Keratinocyte (primary cell): Measurements from ENCODE around the gene CCT6A. TPM values are rescaled to one million over a fixed set of nuclear protein-coding genes. Genes with fewer than 3 reads are reported as not detected.
"Not testable (repeated sequence)": the region's sequence is repeated elsewhere in the genome, so short reads cannot be mapped to it uniquely, and the experiment has no call there.

ENCODE experiments used
- DNase-seq: peaks from one replicate; pipeline ENCODE4 v3.0.0-alpha.2; 2011; ENCODE audit warnings: low read depth, missing footprints, low spot score
- FAIRE-seq: peaks from 2 replicates; lab custom pipeline; 2011; peaks lifted over from hg19 to GRCh38; lab: Jason Lieb, UNC
- H2AFZ ChIP-seq: 2 replicates; pipeline ENCODE4 v1.6.0; 2012; ENCODE audit warnings: low read length, control low read depth, inconsistent platforms; ENCODE audit not compliant: control insufficient read depth
- H3K27ac ChIP-seq: 2 replicates; pipeline ENCODE4 v1.5.1; 2011; ENCODE audit warnings: low read length; ENCODE audit not compliant: control insufficient read depth, insufficient read depth
- H3K27me3 ChIP-seq: 3 replicates; pipeline ENCODE4 v1.6.0; 2011; ENCODE audit warnings: low read length; ENCODE audit not compliant: control insufficient read depth, insufficient read depth; ENCODE audit errors: extremely low read depth
- H3K36me3 ChIP-seq, 2 experiments: 2 replicates in 1 of 2; 3 replicates in 1 of 2; pipeline ENCODE4 v1.5.1; 2011; ENCODE audit warnings: low read length in 2 of 2, mild to moderate bottlenecking in 1 of 2; ENCODE audit not compliant: control insufficient read depth in 2 of 2, insufficient read depth in 2 of 2; ENCODE audit errors: extremely low read depth in 1 of 2
- H3K4me1 ChIP-seq: 3 replicates; pipeline ENCODE4 v1.5.1; 2011; ENCODE audit warnings: low read length; ENCODE audit not compliant: control insufficient read depth, insufficient read depth; ENCODE audit errors: extremely low read depth
- H3K4me2 ChIP-seq: 3 replicates; pipeline ENCODE4 v1.6.0; 2011; ENCODE audit warnings: low read depth, low read length; ENCODE audit not compliant: control insufficient read depth, insufficient read depth; ENCODE audit errors: extremely low read depth
- H3K4me3 ChIP-seq, 3 experiments: fragments of 200-600 bp in 1 of 3; sonication (generic) in 1 of 3; 2 replicates in 2 of 3; 3 replicates in 1 of 3; pipeline ENCODE4 v1.5.1; 2011 to 2016; ENCODE audit warnings: low read length in 3 of 3, mild to moderate bottlenecking in 3 of 3, control low read depth in 2 of 3, inconsistent platforms in 1 of 3, low read depth in 1 of 3, mixed read lengths in 1 of 3, mixed run types in 1 of 3, moderate library complexity in 1 of 3; ENCODE audit not compliant: control insufficient read depth in 2 of 3, insufficient read depth in 2 of 3; ENCODE audit errors: extremely low read depth in 1 of 3
- H3K79me2 ChIP-seq: 2 replicates; pipeline ENCODE4 v1.6.0; 2012; ENCODE audit warnings: low read length; ENCODE audit not compliant: control insufficient read depth, insufficient read depth
- H3K9ac ChIP-seq: 3 replicates; pipeline ENCODE4 v1.6.0; 2011; ENCODE audit warnings: low read length; ENCODE audit not compliant: control insufficient read depth, insufficient read depth; ENCODE audit errors: extremely low read depth
- H3K9me1 ChIP-seq: 3 replicates; pipeline ENCODE4 v1.6.0; 2011; ENCODE audit warnings: low read length; ENCODE audit not compliant: control insufficient read depth, insufficient read depth; ENCODE audit errors: extremely low read depth
- H3K9me3 ChIP-seq: 2 replicates; pipeline ENCODE4 v1.5.1; 2012; ENCODE audit warnings: low read depth, low read length; ENCODE audit not compliant: control insufficient read depth
- H4K20me1 ChIP-seq: 3 replicates; pipeline ENCODE4 v1.6.0; 2011; ENCODE audit warnings: low read length; ENCODE audit not compliant: control insufficient read depth, insufficient read depth; ENCODE audit errors: extremely low read depth
- CTCF ChIP-seq, 3 experiments: IDR thresholded peaks in 1 of 3; conservative IDR thresholded peaks in 1 of 3; optimal IDR thresholded peaks in 1 of 3; 2 replicates in 2 of 3; 3 replicates in 1 of 3; pipeline versions ENCODE3 to v1.5.1; 2011; ENCODE audit warnings: low read length in 3 of 3, mild to moderate bottlenecking in 3 of 3, moderate library complexity in 2 of 3, control low read depth in 1 of 3, inconsistent platforms in 1 of 3; ENCODE audit not compliant: insufficient read depth in 2 of 3; ENCODE audit errors: extremely low read depth in 1 of 3
- EZH2 ChIP-seq: IDR thresholded peaks from one replicate; pipeline ENCODE4 v1.6.1; 2012; ENCODE audit warnings: inconsistent platforms, mild to moderate bottlenecking, low read length, moderate library complexity
- dilution Hi-C: fragments of 300-500 bp; cut with MboI; formaldehyde crosslinking; loops from one replicate; pipeline ENCODE4 v1.7.0; 2020; ENCODE audit warnings: low sequenced_read_pairs; ENCODE audit not compliant: extremely low pct_ligation_motif_present
- polyA plus RNA-seq, 5 experiments: library from polyadenylated mRNA; depleted of rRNA in 3 of 5; stranded (reverse) in 3 of 5; stranded (forward) in 1 of 5; unstranded in 1 of 5; fragments of >200 nt; gene quantifications; 1 replicate in 1 of 5; 2 replicates in 3 of 5; 3 replicates in 1 of 5; pipeline versions ENCODE4 v1.2.1 to v1.2.3, GENCODE V29; 2011 to 2012; ENCODE audit warnings: missing spikeins in 2 of 5, low read depth in 1 of 5, low replicate concordance in 1 of 5

Gene CCT6A
- polyA plus RNA-seq, 1 donor (not counting 4 experiments of a cell fraction or from before 2014, with no cell fraction given) = 403 TPM

DNA sequence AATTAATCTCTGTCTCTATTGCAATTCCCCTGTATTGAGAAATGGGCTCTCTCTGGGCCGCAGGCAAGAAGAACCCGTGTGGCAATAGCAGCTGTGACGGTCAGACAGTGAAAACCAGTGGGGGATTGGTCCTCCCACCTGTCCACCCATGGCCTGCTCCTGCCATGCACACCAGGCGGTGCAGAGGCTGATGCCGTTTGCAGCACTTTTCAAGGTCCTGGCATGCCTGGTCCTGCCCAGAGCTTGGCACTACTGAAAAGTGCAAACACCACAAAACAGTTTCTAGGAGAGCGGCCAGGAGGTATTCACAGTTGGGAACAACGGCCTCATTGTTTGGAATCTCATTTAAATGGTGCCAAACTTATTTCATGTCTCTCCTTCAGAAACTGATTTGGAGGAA, 41.9 kb upstream of the CCT6A start:
- DNase-seq (no peak), FAIRE-seq (peak; percentile 100)
- Histone ChIP-seq H4K20me1 (no peaks in the 10 kb centered on the region), H3K4me2 (peak overlapping the region; percentile 49), H3K4me3 (no peak overlapping the region), H3K4me1 (peaks cover 8% of the 10 kb centered on the region), H3K27me3 (no peaks in the 10 kb centered on the region), H3K36me3 (no peaks in the 10 kb centered on the region), H3K9me3 (no peaks in the 10 kb centered on the region), H3K27ac (no peak overlapping the region), H2AFZ (no peak overlapping the region), H3K9me1 (no peaks in the 10 kb centered on the region), H3K79me2 (no peaks in the 10 kb centered on the region), H3K9ac (no peak overlapping the region)
- TF ChIP-seq EZH2 (no peak), CTCF (optimal IDR thresholded peaks at IDR 0.05 in 1 of 3, IDR thresholded peaks at IDR 0.05 in 1 of 3, conservative IDR thresholded peaks at IDR 0.05 in 1 of 3; ENCODE audit: extremely low read depth in 1 of 3, insufficient read depth in 2 of 3, low read length in 3 of 3) (no peak)
- dilution Hi-C loops = no loop called here

DNA sequence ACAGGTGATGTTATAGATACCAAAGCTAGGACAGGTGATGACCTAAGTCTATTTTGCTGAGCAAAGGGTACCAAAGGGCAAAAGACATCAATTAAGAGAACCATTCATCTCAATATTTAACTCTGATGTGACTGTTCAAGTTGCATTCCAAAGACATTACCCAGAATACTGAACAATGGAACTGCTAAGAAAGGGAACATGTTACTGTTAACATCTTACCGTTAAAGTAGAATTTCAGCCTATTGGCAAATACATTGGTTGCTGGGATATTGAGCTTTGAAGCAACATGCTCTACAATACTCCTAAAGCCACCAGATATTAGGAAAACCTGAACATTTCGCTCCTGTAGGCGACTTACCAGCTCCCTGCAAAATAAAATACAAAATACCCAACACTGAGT, 34.5 kb upstream of the CCT6A start:
- H3K4me1 ChIP-seq, H3K4me2 ChIP-seq, H3K4me3 ChIP-seq, H3K9ac ChIP-seq, FAIRE-seq, H2AFZ ChIP-seq, H3K79me2 ChIP-seq, H3K27ac ChIP-seq, H3K36me3 ChIP-seq, dilution Hi-C loops, H4K20me1 ChIP-seq, DNase-seq, H3K9me1 ChIP-seq, H3K9me3 ChIP-seq, H3K27me3 ChIP-seq: not testable (repeated sequence)

DNA sequence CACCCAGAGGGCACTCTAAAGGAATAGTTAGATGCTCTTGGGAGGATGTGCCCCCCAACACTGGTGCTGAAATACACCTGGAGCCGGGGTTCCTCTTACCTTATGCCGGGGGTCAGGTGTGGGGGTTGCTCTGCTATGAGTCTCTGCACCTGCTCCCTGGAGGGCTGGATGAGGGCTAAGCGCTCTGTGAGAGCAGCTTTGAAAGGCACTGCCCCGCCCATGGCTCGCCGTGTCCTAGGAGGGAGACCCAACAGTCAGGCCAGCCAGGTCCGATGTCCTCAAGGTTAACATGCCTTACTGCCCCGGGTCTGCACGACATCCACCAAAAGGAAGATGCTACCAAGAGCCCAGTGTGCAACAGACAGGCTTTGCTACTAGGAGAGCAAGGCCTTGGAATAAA, 32.1 kb upstream of the CCT6A start:
- no peak for FAIRE-seq
- Histone ChIP-seq H3K79me2 (no peaks in the 10 kb centered on the region), H3K4me3 (no peak overlapping the region), H3K9me1 (no peaks in the 10 kb centered on the region), H2AFZ (no peak overlapping the region), H3K9me3 (no peaks in the 10 kb centered on the region), H3K4me1 (no peaks in the 10 kb centered on the region), H3K9ac (no peak overlapping the region), H4K20me1 (no peaks in the 10 kb centered on the region), H3K36me3 (peaks cover 10 to 11% of the 10 kb centered on the region in 2 experiments), H3K27me3 (no peaks in the 10 kb centered on the region), H3K4me2 (no peak overlapping the region), H3K27ac (no peak overlapping the region)
- TF ChIP-seq EZH2 (no peak), CTCF (optimal IDR thresholded peaks at IDR 0.05 in 1 of 3, IDR thresholded peaks at IDR 0.05 in 1 of 3, conservative IDR thresholded peaks at IDR 0.05 in 1 of 3; ENCODE audit: extremely low read depth in 1 of 3, insufficient read depth in 2 of 3, low read length in 3 of 3) (no peak)
- no peak for DNase-seq
- dilution Hi-C loops = no loop called here
